Naive thymus-derived CD4-positive, alpha-beta T cell (primary cell): ENCODE measurements around the gene ITGB7. TPM values are rescaled to one million over a fixed set of nuclear protein-coding genes. Genes with fewer than 3 reads are reported as not detected.

Source experiments
- ATAC-seq: fragments of 150-1000 bp; cut with Tn5 transposase; 2 replicates; pipeline ENCODE4 v1.10.0; 2021; ENCODE audit warnings: mild to moderate bottlenecking, moderate library complexity
- CTCF ChIA-PET: fragments of 350-600 bp; sonication (Branson Sonifier 250); formaldehyde crosslinking; loops from one replicate; lab custom pipeline; 2021; ENCODE audit warnings: antibody characterized with exemption; lab: Charles Lee
- POLR2A ChIA-PET: fragments of 350-600 bp; sonication (Branson Sonifier 250); formaldehyde crosslinking; loops from one replicate; lab custom pipeline; 2021; ENCODE audit warnings: antibody characterized with exemption, inconsistent platforms; lab: Charles Lee
- DNase-seq, 9 donors: peaks; one replicate each; pipeline versions ENCODE4 v3.0.0 to v3.0.0-alpha.2; 2020 to 2022; ENCODE audit warnings: mixed read lengths in 1 of 9
- H3K27ac ChIP-seq: one replicate; pipeline ENCODE4 v1.7.0; 2013; ENCODE audit warnings: mild to moderate bottlenecking, low read depth, low read length, moderate library complexity
- H3K27me3 ChIP-seq, 2 donors: one replicate each; pipeline ENCODE4 v1.7.0; 2013; ENCODE audit warnings: low read length in 2 of 2, mild to moderate bottlenecking in 2 of 2, moderate library complexity in 2 of 2; ENCODE audit not compliant: control insufficient read depth in 2 of 2, insufficient read depth in 2 of 2
- H3K36me3 ChIP-seq, 3 experiments: 1 replicate in 2 of 3; 2 replicates in 1 of 3; pipeline ENCODE4 v1.7.0; 2013; ENCODE audit warnings: low read length in 3 of 3, mild to moderate bottlenecking in 3 of 3, moderate library complexity in 1 of 3; ENCODE audit not compliant: insufficient read depth in 3 of 3, control insufficient read depth in 2 of 3
- H3K4me1 ChIP-seq, 2 donors: one replicate each; pipeline ENCODE4 v1.7.0; 2013; ENCODE audit warnings: low read length in 2 of 2, mild to moderate bottlenecking in 2 of 2, moderate library complexity in 1 of 2; ENCODE audit not compliant: control insufficient read depth in 2 of 2, insufficient read depth in 2 of 2
- H3K4me3 ChIP-seq: 2 replicates; pipeline ENCODE4 v1.7.0; 2013; ENCODE audit warnings: mild to moderate bottlenecking, low read length
- H3K9me3 ChIP-seq, 3 experiments: 1 replicate in 2 of 3; 2 replicates in 1 of 3; pipeline ENCODE4 v1.7.0; 2013; ENCODE audit warnings: low read length in 3 of 3; ENCODE audit not compliant: control insufficient read depth in 2 of 3
- H3K27ac Mint-ChIP-seq, 9 donors: one replicate each; pipeline ENCODE4 v1.8.0; 2020 to 2022; ENCODE audit warnings: mixed read lengths in 9 of 9, mild to moderate bottlenecking in 8 of 9, moderate library complexity in 5 of 9, inconsistent platforms in 2 of 9
- H3K27me3 Mint-ChIP-seq, 5 donors: one replicate each; pipeline ENCODE4 v1.8.0; 2021 to 2022; ENCODE audit warnings: mixed read lengths in 5 of 5, mild to moderate bottlenecking in 1 of 5
- H3K36me3 Mint-ChIP-seq, 5 donors: one replicate each; pipeline ENCODE4 v1.8.0; 2020 to 2022; ENCODE audit warnings: mixed read lengths in 5 of 5, mild to moderate bottlenecking in 3 of 5, inconsistent platforms in 1 of 5
- H3K4me1 Mint-ChIP-seq, 7 donors: one replicate each; pipeline ENCODE4 v1.8.0; 2020 to 2022; ENCODE audit warnings: mixed read lengths in 7 of 7, mild to moderate bottlenecking in 3 of 7, inconsistent platforms in 1 of 7
- H3K4me3 Mint-ChIP-seq, 10 donors: one replicate each; pipeline ENCODE4 v1.8.0; 2020 to 2022; ENCODE audit warnings: mild to moderate bottlenecking in 10 of 10, mixed read lengths in 10 of 10, moderate library complexity in 6 of 10, inconsistent platforms in 2 of 10
- H3K9me3 Mint-ChIP-seq, 11 donors: one replicate each; pipeline ENCODE4 v1.8.0; 2020 to 2022; ENCODE audit warnings: mixed read lengths in 11 of 11, mild to moderate bottlenecking in 4 of 11, inconsistent platforms in 1 of 11, moderate library complexity in 1 of 11
- intact Hi-C, 2 donors: fragments of 100-400 bp; cut with micrococcal nuclease; formaldehyde crosslinking; loops; one replicate each; pipeline ENCODE4 v1.15.1; 2023
- polyA plus RNA-seq, 2 donors: library from polyadenylated mRNA; unstranded; fragments of 300-500 nt; fragmentation: Illumina TruSeq; gene quantifications; one replicate each; pipeline ENCODE4 v1.2.3, GENCODE V29; 2021
- total RNA-seq, 6 experiments: library from RNA in 5 of 6; stranded (reverse) in 5 of 6; gene quantifications; 1 replicate in 5 of 6; 2 replicates in 1 of 6; pipeline ENCODE4 v1.2.3 and lab custom pipeline; 2021 to 2026

Gene ITGB7
- total and polyA plus RNA-seq, 7 experiments from 2014 or later, result 191 to 760 (median 227) TPM

DNA sequence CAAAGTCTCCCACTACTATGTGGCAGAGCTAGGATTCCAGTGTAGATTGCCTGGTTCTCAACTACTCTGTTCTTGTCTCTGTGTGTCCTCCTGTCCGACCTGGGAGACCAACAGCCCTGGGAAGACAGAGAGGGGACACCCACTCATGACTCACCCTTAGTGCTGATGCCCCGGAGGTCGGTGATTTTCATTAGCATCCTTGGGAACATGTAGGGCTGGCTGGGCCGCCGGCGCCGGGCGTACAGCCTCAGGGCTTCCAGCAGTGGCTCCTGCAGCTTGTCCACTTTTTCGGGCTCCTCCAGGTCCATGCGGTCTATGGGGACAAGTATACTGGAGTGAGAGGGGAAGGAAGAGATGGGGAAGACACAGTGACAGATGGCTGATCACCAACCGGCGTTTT, 5.9 kb upstream of the ITGB7 start:
- peaks cover 0 to 54% (median 12%) of the 10 kb centered on the region in 5 donors for H3K36me3 Mint-ChIP-seq
- no peaks in the 10 kb centered on the region for H3K27me3 Mint-ChIP-seq
- intact Hi-C loops, result loop anchor here (1.0 kb wide), 6 partner anchors 38 to 132 kb away; partner anchors contain the start of genes ESPL1 (in 2 of the 2) and AAAS (in 1 of the 2)
- H3K9me3 Mint-ChIP-seq, result peaks cover 0 to 2% (median 0%) of the 10 kb centered on the region in 11 donors
- Histone ChIP-seq H3K9me3 (no peaks in the 10 kb centered on the region), H3K27me3 (no peaks in the 10 kb centered on the region), H3K4me1 (peaks cover 35 to 44% of the 10 kb centered on the region in 2 donors), H3K36me3 (peaks cover 0 to 55% (median 0%) of the 10 kb centered on the region in 3 experiments), H3K4me3 (no peak overlapping the region), H3K27ac (peak overlapping the region; percentile 27)
- no peak overlapping the region for H3K4me3 Mint-ChIP-seq
- peak overlapping the region in 4 of 9 donors; percentile 24 to 92 (median 78) for H3K27ac Mint-ChIP-seq
- POLR2A ChIA-PET, result interaction anchor here (1.4 to 2.0 kb wide), 2 partner anchors 43 to 54 kb away, joined by 3 to 22 read pairs; partner anchors contain the start of gene ESPL1
- H3K4me1 Mint-ChIP-seq, result peaks cover 55 to 93% (median 74%) of the 10 kb centered on the region in 7 donors
- no peak for DNase-seq
- ATAC-seq, result no peak
- CTCF ChIA-PET, result interaction anchor here (1.5 to 14.6 kb wide), 14 partner anchors 7 to 110 kb away, joined by 4 to 159 read pairs (median 11); partner anchors contain the start of genes AAAS and ESPL1

DNA sequence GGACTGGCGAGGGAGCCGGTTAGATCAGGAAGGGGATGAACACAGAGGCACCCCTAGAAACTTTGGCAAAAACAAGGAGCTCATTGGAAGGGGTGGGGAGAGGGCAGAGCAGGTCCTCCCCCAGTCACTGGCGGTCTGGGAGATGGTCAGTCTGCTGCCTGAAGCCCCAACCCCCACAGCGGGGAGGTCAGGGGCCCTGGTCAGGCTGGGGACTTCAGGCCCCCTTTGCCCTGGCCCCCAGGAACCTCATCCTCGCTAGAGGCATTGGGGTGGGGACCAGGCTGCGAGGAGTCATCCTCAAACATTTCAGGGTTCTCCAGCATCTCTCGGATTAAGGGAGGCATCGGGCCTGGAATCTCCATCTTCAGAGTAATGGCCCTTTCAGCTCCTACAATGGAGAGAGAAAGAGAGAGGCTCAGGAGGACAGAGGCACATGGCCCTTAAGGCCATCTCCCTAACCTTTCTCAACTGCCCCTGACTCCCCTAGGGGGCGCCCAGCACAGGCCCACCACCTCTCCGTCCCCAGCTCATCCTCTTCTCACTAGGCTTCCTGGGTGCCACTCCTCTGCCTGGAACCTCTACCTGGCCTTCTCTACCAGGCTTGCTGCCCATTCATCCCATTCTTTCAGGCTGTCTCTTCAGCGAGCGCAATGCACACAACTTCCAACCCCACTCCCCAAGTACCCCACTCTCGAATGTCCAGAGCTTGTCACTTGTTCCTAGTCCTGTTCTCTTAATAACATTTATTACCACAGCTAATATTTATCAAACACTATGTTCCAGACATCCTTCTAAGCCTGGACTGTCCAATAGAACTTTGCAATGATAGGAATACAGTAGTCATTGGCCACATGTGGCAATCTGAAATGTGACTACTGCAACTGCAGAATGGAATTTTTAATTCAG, 4.7 kb upstream of the ITGB7 start:
- Mint-ChIP-seq H3K4me1 (peaks cover 56 to 90% (median 72%) of the 10 kb centered on the region in 7 donors), H3K36me3 (peaks cover 0 to 54% (median 12%) of the 10 kb centered on the region in 5 donors), H3K9me3 (peaks cover 0 to 2% (median 0%) of the 10 kb centered on the region in 11 donors), H3K4me3 (peak overlapping the region in 2 of 10 donors; percentile 6 to 70), H3K27me3 (no peaks in the 10 kb centered on the region), H3K27ac (peak overlapping the region in 6 of 9 donors; percentile 15 to 88 (median 50))
- ChIA-PET CTCF (interaction anchor here (0.6 to 14.6 kb wide), 14 partner anchors 9 to 111 kb away, joined by 3 to 159 read pairs (median 10); partner anchors contain the start of genes AAAS, CSAD, ESPL1 and MYG1), POLR2A (interaction anchor here (0.9 to 6.5 kb wide), 5 partner anchors 8 to 40 kb away, joined by 4 to 84 read pairs (median 5); partner anchors contain the start of genes CSAD and ZNF740)
- H3K27ac ChIP-seq, result no peak overlapping the region
- peaks cover 0 to 55% (median 0%) of the 10 kb centered on the region in 3 experiments for H3K36me3 ChIP-seq
- H3K4me1 ChIP-seq, result peaks cover 32 to 39% of the 10 kb centered on the region in 2 donors
- DNase-seq (no peak), ATAC-seq (no peak)
- intact Hi-C loops, result no loop called here
- H3K4me3 ChIP-seq, result no peak overlapping the region
- no peaks in the 10 kb centered on the region for H3K27me3 ChIP-seq
- H3K9me3 ChIP-seq, result no peaks in the 10 kb centered on the region

DNA sequence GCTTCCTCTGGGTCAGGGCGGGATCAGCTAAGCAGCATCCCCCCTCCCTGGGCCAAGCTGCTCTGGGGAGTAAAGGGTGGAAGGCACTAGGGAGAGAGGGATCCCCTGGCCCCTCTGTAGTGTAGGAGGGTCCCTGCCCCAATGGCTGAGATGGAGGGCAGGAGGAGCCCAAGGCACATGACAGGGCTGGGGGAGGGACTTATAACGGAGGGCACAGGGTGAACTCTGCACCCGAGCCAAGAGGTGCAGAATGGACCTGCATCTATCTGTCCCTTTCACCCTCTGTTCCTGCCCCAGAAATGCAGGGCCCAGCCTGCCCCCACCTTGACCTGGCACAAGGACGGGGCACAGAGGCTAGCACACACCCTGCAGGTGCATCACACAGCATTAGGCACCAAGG, 3.8 kb upstream of the ITGB7 start:
- Histone ChIP-seq H3K4me1 (peaks cover 24 to 31% of the 10 kb centered on the region in 2 donors), H3K27me3 (no peaks in the 10 kb centered on the region), H3K27ac (peak overlapping the region; percentile 70), H3K9me3 (no peaks in the 10 kb centered on the region), H3K36me3 (peaks cover 0 to 55% (median 0%) of the 10 kb centered on the region in 3 experiments), H3K4me3 (no peak overlapping the region)
- CTCF ChIA-PET, result interaction anchor here (0.8 to 14.6 kb wide), 9 partner anchors 10 to 111 kb away, joined by 3 to 159 read pairs (median 11); partner anchors contain the start of genes AAAS, CSAD, ESPL1 and ZNF740
- peaks cover 56 to 84% (median 70%) of the 10 kb centered on the region in 7 donors for H3K4me1 Mint-ChIP-seq
- H3K9me3 Mint-ChIP-seq, result no peaks in the 10 kb centered on the region
- DNase-seq (no peak), ATAC-seq (no peak)
- H3K36me3 Mint-ChIP-seq, result peaks cover 0 to 56% (median 12%) of the 10 kb centered on the region in 5 donors
- no peak overlapping the region for H3K4me3 Mint-ChIP-seq
- intact Hi-C loops, result no loop called here
- H3K27me3 Mint-ChIP-seq, result no peaks in the 10 kb centered on the region
- POLR2A ChIA-PET, result interaction anchor here (0.9 to 9.7 kb wide), 9 partner anchors 8 to 84 kb away, joined by 4 to 103 read pairs (median 5); partner anchors contain the start of genes CSAD, PFDN5 and ZNF740
- H3K27ac Mint-ChIP-seq, result peak overlapping the region in 5 of 9 donors; percentile 34 to 88 (median 65)

DNA sequence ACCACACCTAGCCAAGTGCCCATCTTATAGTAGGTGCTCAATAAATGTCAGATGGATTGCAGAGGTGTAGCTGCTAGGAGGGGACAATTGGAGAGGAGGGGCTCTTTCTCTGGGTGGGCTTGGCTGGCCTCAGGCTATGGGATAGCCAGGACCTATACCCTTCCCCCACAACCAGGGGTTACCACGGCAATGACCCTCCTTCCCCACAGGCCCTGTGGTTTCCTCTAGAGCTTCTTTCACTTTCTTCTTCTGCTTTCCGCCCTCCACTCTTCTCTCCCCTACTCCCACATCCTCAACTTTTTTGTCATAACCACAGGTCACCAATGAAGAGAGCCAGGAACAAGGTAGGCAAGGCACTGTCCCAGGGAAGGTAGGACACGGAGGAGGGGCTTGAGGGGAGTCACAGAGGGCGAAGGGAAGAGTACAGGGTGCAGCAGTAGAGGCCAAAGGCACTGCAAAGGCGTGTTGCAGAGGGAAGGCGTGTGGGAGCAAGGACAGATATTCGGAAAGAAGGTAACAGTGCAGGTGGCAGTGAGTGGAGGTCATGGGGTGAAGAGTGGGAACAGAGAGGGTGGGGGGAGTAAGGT, 1.9 kb upstream of the ITGB7 start:
- Mint-ChIP-seq H3K4me1 (peaks cover 56 to 77% (median 69%) of the 10 kb centered on the region in 7 donors), H3K4me3 (peak overlapping the region; percentile 67 to 95 (median 83)), H3K27me3 (no peaks in the 10 kb centered on the region), H3K9me3 (no peaks in the 10 kb centered on the region), H3K27ac (peak overlapping the region; percentile 86 to 98 (median 88)), H3K36me3 (peaks cover 0 to 56% (median 12%) of the 10 kb centered on the region in 5 donors)
- Histone ChIP-seq H3K27me3 (no peaks in the 10 kb centered on the region), H3K9me3 (no peaks in the 10 kb centered on the region), H3K4me3 (peak overlapping the region; percentile 33), H3K4me1 (peaks cover 37 to 44% of the 10 kb centered on the region in 2 donors), H3K27ac (peak overlapping the region; percentile 70), H3K36me3 (peaks cover 0 to 36% (median 0%) of the 10 kb centered on the region in 3 experiments)
- peak; percentile 43 for ATAC-seq
- intact Hi-C loops, result loop anchor here (1.0 to 5.0 kb wide), 5 partner anchors 11 to 243 kb away; partner anchors contain the start of genes CSAD (in 1 of the 2), PCBP2 (in 1 of the 2) and ZNF740 (in 1 of the 2)
- POLR2A ChIA-PET, result interaction anchor here (0.7 to 9.7 kb wide), 12 partner anchors 10 to 114 kb away, joined by 3 to 103 read pairs (median 10); partner anchors contain the start of genes CSAD, ESPL1, MYG1 and PFDN5
- DNase-seq, result peak in 3 of 9 donors; percentile 32 to 55 (median 34)
- CTCF ChIA-PET, result interaction anchor here (0.9 to 14.6 kb wide), 7 partner anchors 10 to 112 kb away, joined by 3 to 159 read pairs (median 5); partner anchors contain the start of genes AAAS, CSAD and ZNF740

DNA sequence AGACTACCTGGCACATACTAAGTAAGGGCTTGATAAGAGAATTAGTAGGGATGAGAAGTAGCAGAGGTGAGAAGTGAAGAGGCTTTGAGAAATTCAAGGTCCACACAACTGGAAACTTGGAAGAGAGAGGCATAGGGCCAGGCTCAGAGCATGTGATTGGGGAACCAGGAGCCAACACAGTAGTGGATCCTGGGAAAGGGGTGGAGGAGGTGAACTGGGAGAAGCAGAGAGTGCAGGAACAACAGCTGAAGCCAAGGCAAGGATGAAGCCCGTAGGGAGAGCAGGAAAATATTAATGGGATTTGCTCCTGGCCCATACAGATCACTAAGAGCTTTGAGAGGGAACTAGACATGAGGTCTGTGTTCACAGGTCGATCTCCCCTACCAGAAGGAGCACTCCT, 1.4 kb upstream of the ITGB7 start:
- Histone ChIP-seq H3K4me3 (peak overlapping the region; percentile 33), H3K27ac (peak overlapping the region; percentile 70), H3K27me3 (no peaks in the 10 kb centered on the region), H3K36me3 (peaks cover 0 to 31% (median 0%) of the 10 kb centered on the region in 3 experiments), H3K4me1 (peaks cover 42 to 50% of the 10 kb centered on the region in 2 donors), H3K9me3 (no peaks in the 10 kb centered on the region)
- H3K9me3 Mint-ChIP-seq, result no peaks in the 10 kb centered on the region
- DNase-seq (no peak), ATAC-seq (no peak)
- H3K27me3 Mint-ChIP-seq, result no peaks in the 10 kb centered on the region
- H3K4me3 Mint-ChIP-seq, result peak overlapping the region; percentile 72 to 95 (median 83)
- H3K36me3 Mint-ChIP-seq, result peaks cover 0 to 55% (median 12%) of the 10 kb centered on the region in 5 donors
- peak overlapping the region; percentile 86 to 98 (median 88) for H3K27ac Mint-ChIP-seq
- ChIA-PET CTCF (interaction anchor here (0.9 to 14.6 kb wide), 9 partner anchors 9 to 113 kb away, joined by 3 to 159 read pairs (median 5); partner anchors contain the start of genes AAAS, CSAD and ZNF740), POLR2A (interaction anchor here (0.7 to 9.7 kb wide), 15 partner anchors 9 to 115 kb away, joined by 3 to 103 read pairs (median 7); partner anchors contain the start of genes AAAS, CSAD, ESPL1 and MYG1)
- intact Hi-C loops, result loop anchor here (5.0 kb wide), 2 partner anchors 141 to 244 kb away; partner anchors contain the start of gene PCBP2 (in 1 of the 2)
- H3K4me1 Mint-ChIP-seq, result peaks cover 51 to 76% (median 69%) of the 10 kb centered on the region in 7 donors
